Hepatic stellate cell (primary cell): ENCODE results near the gene PGS1.
A peak's percentile ranks its signal among the peaks of the same experiment; 100 is the strongest.

Experiments used
- DNase-seq: peaks from one replicate; pipeline ENCODE4 v3.0.0; 2011; ENCODE audit warnings: low spot score

The PGS1 gene

DNA sequence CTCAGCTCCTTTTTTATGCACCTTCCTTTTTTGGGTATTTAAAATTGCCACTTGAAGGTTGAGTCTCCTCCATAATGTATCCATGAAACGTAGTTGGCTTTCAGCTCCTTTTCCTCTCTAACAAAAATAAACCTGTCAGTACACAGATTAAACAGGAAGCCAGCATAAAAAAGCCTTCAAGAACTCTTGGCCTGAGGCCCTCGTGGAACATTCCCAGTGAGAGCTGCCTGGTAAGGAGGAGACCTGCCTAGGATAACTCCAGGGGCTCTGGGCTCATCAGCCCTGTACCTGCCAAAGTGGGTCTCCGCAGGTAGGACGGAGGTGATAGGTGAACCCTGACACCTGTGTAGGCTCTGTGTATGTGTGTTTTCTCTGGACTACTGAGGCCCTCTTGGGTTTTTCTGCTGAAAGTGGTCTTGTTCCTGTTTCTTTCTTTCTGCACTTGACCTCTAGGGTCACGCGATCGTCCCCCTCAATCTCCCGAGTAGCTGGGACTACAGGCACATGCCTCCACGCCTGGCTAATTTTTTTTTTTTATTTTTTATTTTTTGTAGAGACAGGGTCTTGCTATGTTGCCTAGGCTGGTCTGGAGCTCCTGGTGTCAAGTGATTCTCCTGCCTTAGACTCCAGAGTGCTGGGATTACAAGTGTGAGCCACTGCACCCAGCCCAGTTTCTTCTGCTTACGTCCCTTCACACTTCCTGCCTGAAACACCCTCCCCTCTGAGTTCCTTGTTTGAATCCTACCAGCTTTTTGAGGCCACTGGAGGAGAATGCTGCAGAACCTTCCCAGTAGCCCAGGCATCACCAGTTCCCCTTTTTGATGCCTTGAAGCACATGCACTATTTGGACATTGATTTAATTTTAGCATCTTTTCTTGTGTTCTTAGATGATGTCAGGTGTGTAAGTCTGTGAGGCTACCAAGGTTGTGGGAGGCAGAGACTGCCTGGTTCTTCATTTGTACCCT lies 9.8 kb downstream of the PGS1 start:
- DNase-seq, result peak; percentile 44

- peak; percentile 91 for DNase-seq
Measured at GRCh38 chr17:78390241-78391050, 12.0 kb downstream of the PGS1 start.

- DNase-seq, result no peak
Measured at GRCh38 chr17:78391051-78391431, 12.6 kb downstream of the PGS1 start.

- DNase-seq, result peak; percentile 58
Measured at GRCh38 chr17:78391843-78392242, 13.4 kb downstream of the PGS1 start.

GRCh38 chr17:78392295-78392694 lies 13.8 kb downstream of the PGS1 start:
- no peak for DNase-seq

DNA sequence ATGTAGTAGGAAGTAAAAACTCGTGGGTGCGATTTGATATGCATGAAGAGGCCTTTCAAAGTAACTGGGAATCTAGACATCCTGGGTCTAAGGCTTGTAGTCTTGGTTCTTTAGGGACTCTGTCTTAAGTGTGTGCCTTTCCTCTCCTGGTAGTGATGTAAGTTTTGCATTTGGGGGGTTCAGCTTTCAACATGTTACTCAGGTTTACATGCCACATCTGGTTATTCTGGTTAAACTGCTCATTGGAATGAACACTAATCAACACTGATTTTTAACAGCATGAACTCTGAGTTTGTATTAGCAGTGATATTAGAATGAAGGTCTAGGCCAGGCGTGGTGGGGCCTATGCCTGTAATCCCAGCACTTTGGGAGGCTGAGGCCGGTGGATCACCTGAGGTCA lies 15.1 kb downstream of the PGS1 start:
- no peak for DNase-seq

DNA sequence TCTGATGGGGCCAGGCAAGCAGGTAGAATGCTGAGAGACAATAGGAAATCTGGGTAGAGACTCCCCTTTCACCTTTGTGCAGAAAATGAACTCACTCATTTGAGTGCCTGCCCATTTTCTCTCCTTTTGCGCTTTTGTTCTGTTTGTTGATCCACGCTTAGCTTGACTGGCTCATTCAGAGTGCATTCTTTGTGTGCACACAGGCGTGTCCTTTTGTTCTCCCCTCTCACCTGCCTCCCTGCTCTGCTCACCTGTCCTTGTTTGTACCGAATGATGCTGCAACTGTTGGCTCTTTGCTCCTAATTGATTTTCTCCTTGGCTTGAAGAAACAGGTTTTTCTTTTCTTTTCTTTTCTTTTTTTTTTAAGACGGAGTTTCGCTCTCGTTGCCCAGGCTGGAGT lies 15.8 kb downstream of the PGS1 start:
- no peak for DNase-seq

GRCh38 chr17:78395155-78395554 lies 16.7 kb downstream of the PGS1 start:
- no peak for DNase-seq

DNA sequence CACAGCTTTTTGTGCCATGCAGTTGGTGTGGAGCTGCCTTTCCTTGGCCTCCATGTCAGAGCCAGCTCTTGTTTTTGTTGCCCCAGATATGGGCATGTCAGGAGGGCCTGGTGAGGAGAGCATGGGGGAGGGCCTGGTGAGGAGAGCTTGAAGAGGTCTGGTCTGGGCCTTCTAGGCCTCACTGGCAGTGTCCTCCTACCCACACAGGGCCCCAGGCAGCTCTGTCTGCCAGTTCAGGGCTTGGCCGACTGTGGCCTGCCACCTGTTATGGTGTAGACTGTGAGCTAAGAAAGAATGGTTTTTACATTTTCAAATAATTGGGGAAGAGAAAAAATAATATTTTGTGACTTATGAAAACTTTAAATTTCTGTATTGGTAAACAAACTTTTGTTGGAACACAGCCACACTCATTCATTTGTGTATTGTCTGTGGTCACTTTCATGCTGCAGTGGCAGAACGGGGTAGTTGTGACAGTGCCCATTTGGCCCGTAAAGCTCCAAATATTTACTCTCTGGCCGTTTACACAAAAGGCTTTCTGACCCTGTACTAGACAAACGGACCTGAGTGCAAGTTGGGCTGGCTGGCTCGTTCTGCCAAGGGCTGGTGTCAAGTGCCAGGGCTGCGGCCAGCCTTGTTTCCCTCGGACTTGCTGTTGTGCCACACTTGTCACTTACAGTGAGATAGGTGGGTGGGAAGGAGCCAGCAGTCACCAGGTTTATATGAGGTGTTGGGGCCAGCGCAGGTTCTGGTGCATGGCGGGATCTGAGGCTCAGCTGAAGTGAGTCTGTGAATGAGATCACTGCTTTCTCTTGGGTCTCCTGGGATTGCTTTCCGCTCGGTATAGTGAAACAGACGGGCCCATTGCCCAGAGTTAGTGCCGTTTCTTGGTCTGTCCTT lies 18.2 kb downstream of the PGS1 start:
- no peak for DNase-seq

DNA sequence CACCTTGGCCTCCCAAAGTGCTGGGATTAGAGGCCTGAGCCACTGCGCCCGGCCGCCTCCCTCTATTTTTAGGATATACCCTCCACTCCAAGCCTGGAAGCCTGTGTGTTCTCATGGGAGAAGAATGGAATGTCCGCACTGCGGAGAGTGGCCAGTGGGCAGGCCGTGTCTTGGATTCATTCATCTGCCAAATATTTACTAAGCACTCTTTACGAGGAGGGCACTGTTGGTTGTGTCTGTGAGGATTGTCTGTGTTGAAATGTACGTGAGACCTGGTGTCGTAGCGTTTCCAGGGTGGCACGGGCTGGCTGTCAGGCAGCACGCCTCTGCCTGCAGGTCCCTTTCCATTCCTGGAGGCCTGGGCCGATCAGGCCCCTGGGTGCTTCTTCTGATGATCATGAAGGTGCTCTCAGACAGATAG lies 19.2 kb downstream of the PGS1 start:
- peak; percentile 81 for DNase-seq

- no peak for DNase-seq
Measured at GRCh38 chr17:78398390-78398789, 19.9 kb downstream of the PGS1 start.

DNA sequence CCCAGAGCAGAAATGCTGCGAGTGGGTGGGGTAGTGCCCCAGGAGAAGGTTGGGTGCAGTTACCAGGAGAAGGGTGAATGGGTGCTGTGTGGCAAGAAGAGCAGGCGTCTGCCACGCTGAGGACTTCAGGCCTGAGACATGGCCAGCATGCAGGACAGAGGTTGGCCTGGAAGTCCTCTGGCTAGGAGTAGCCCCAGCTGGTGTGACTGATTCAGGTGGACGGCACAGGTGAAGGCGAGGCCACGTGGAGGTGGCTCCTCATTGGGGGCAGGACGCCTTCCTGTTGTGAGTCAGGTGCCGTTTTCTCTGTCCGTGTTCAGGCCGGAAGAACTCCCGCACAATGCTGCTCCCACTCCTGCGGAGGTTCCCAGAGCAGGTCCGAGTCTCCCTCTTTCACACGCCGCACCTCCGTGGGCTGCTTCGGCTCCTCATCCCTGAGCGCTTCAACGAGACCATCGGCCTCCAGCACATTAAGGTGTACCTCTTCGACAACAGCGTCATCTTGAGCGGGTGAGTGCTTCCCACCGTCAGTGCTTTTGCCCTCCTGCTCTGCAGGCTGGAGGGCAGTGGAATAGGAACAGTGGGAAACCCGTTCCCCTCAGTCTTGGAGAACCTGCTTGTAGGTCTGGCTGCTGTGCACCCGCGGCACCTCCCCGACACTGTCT lies 20.7 kb downstream of the PGS1 start:
- no peak for DNase-seq

DNA sequence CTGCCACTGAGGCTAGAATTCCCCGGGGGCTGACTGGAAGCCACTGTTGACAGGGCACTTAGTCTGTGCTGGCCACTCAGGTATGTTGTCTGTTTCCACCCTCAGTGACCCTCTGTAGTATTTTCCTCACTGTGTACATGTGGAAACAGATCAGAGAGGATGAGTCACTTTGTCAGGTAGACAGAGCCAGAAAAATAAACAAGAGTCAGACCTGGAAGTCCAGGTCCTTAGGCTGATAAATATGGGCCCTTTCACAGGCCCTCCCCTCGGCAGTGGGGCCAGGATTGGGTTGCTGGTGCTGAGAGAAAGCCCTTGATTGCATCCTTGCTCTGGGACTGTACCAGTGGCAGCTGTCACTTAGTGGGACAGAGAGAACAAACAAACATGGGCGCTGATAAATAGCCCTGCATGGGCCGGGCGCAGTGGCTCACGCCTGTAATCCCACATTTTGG lies 21.3 kb downstream of the PGS1 start:
- no peak for DNase-seq

DNA sequence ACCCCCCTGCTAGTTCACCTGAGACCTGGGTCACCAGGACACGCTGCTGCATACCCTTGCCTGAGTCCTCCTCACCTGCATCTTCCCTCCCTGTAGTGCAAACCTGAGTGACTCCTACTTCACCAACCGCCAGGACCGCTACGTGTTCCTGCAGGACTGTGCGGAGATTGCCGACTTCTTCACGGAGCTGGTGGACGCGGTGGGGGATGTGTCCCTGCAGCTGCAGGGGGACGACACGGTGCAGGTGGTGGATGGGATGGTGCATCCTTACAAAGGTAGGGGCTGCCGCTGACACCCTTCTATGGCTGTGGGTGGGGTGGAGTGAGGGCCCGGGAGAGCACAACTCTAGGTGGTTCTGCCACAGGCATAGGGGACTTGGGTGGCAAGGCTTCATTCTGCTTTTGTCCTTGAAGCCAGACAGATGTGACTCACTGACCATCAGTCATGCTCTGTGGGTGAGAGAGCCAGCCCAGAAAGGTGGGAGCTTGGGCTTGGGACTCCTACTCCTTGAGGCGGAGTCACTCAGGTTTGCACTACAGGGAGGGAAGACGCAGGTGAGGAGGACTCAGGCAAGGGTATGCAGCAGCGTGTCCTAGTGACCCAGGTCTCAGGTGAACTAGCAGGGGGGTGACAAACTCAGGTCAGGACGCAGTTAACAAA lies 22.3 kb downstream of the PGS1 start:
- no peak for DNase-seq

GRCh38 chr17:78401246-78401645 lies 22.8 kb downstream of the PGS1 start:
- DNase-seq, result peak; percentile 53

- no peak for DNase-seq
Measured at GRCh38 chr17:78401891-78402290, 23.4 kb downstream of the PGS1 start.

GRCh38 chr17:78403822-78404221 lies 25.4 kb downstream of the PGS1 start:
- DNase-seq, result no peak

DNA sequence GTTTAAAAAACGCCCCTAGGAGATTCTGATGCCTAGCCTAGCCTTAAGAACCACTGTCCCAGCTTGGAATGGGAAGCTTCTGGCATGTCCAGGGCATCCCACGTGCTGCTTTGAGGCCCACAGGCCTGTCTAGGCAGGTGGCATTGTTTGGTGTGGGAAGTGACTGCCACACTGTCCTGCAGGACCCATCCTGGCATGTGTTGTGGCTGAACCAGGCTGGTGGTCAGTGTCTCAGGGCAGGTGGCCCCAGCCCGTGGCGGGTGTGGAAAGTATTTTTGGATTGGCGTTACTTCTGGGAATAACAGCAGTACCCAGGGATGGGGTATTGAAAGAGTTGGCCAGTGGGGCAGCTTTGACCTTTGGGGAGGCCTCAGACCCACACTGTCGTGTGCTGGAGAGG lies 27.9 kb downstream of the PGS1 start:
- DNase-seq, result no peak

- no peak for DNase-seq
Measured at GRCh38 chr17:78406920-78407319, 28.5 kb downstream of the PGS1 start.

- DNase-seq, result no peak
Measured at GRCh38 chr17:78407387-78408000, 29.0 kb downstream of the PGS1 start.
